ENCODE measurements around the gene RIC1. TPM values are rescaled to one million over a fixed set of nuclear protein-coding genes. Genes with fewer than 3 reads are reported as not detected.

The RIC1 gene
- total and polyA plus RNA-seq, 2 donors from 2014 or later = 2.9 to 21.1 TPM

DNA sequence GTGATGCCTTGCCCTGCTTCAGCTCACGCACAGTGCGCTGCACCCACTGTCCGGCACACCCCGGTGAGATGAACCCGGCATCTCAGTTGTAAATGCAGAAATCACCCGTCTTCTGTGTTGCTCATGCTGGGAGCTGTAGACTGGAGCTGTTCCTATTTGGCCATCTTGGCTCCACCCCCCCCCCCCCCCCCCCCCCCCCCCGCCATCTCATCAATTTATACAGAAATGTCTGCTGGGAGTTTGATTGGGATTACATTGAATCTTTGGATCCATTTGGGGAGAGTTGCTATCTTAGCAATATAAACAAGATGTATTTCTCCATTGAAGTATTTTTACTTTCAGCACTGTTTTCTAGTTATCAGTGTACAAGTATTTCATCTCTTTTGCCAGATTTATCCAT is 55.2 kb downstream of the RIC1 start:
- no peak overlapping the region for H3K9ac ChIP-seq (ENCODE audit: low read length in 3 of 3)
- peaks cover 0 to 2% (median 0%) of the 10 kb centered on the region in 3 donors for H3K4me1 ChIP-seq (ENCODE audit: control insufficient read depth in 2 of 3, insufficient read depth in 2 of 3, low read depth in 1 of 3, low read length in 3 of 3)
- H3K27me3 ChIP-seq (ENCODE audit: control insufficient read depth, insufficient read depth, low read length) = no peaks in the 10 kb centered on the region
- no peak overlapping the region for H3K27ac ChIP-seq (ENCODE audit: low read depth in 2 of 2, low read length in 2 of 2)
- TF ChIP-seq, protein P1, sequence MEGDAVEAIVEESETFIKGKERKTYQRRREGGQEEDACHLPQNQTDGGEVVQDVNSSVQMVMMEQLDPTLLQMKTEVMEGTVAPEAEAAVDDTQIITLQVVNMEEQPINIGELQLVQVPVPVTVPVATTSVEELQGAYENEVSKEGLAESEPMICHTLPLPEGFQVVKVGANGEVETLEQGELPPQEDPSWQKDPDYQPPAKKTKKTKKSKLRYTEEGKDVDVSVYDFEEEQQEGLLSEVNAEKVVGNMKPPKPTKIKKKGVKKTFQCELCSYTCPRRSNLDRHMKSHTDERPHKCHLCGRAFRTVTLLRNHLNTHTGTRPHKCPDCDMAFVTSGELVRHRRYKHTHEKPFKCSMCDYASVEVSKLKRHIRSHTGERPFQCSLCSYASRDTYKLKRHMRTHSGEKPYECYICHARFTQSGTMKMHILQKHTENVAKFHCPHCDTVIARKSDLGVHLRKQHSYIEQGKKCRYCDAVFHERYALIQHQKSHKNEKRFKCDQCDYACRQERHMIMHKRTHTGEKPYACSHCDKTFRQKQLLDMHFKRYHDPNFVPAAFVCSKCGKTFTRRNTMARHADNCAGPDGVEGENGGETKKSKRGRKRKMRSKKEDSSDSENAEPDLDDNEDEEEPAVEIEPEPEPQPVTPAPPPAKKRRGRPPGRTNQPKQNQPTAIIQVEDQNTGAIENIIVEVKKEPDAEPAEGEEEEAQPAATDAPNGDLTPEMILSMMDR (IDR thresholded peaks at IDR 0.05; ENCODE audit: borderline replicate concordance, extremely low read depth, insufficient read depth) = no peak
- DNase-seq (no peak), FAIRE-seq (no peak)
- no peaks in the 10 kb centered on the region for H3K9me3 ChIP-seq (ENCODE audit: control insufficient read depth in 2 of 3, insufficient read depth in 1 of 3, low read length in 3 of 3)
- intact Hi-C loops (cut with DNase I) = no loop called here
- H3K4me3 ChIP-seq (ENCODE audit: low read length in 3 of 3) = no peak overlapping the region
- no peaks in the 10 kb centered on the region for H3K36me3 ChIP-seq (ENCODE audit: control insufficient read depth in 2 of 3, insufficient read depth in 3 of 3, low read length in 3 of 3)

DNA sequence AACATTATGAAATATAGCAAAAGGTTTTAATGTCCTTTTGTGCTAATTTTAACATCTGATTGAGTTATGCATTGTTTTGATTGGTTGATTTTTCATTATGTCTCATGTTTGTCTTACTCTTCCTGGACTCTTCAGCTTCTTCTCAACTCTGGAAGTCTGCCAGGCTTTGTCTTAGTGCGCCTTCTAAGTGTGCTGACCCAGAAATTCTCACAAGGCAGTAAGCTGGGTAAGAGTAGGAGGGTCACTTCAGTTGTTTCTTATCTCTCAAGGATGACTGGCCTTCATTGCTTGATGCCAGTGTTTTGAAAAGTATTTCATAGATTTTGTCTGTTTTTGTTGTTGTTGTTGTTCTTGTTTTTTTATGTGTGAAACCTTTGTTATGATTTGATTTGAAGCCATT is 59.2 kb downstream of the RIC1 start:
- Histone ChIP-seq H3K27me3 (ENCODE audit: control insufficient read depth, insufficient read depth, low read length) (no peaks in the 10 kb centered on the region), H3K9me3 (ENCODE audit: control insufficient read depth in 2 of 3, insufficient read depth in 1 of 3, low read length in 3 of 3) (no peaks in the 10 kb centered on the region), H3K9ac (ENCODE audit: low read length in 3 of 3) (no peak overlapping the region), H3K27ac (ENCODE audit: low read depth in 2 of 2, low read length in 2 of 2) (no peak overlapping the region), H3K36me3 (ENCODE audit: control insufficient read depth in 2 of 3, insufficient read depth in 3 of 3, low read length in 3 of 3) (no peaks in the 10 kb centered on the region), H3K4me1 (ENCODE audit: control insufficient read depth in 2 of 3, insufficient read depth in 2 of 3, low read depth in 1 of 3, low read length in 3 of 3) (peaks cover 0 to 2% (median 0%) of the 10 kb centered on the region in 3 donors), H3K4me3 (ENCODE audit: low read length in 3 of 3) (no peak overlapping the region)
- FAIRE-seq (no peak), DNase-seq (peak in 2 of 5 donors; percentile 36 to 61)
- intact Hi-C loops (cut with DNase I) = no loop called here
- TF ChIP-seq, protein P1 (IDR thresholded peaks at IDR 0.05; ENCODE audit: borderline replicate concordance, extremely low read depth, insufficient read depth) = no peak

DNA sequence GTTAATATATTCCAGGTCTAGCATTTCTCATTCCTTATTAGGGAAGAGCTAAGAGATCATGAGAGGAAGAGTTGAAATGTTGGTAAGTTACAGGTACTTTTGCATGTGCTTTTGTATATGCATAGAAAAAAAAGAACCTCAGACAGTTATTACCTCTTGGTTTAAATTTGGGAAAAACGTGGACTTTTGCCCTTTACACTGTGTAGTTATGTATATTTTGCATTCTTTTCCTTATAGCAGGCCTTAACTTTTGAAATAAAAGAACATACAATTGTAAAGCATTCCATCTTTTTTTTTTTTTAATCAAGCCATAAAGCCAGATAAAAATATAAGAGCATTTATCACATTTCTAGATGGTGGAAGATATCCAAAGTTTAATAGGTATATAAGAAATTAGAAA is 61.4 kb downstream of the RIC1 start:
- intact Hi-C loops (cut with DNase I) = no loop called here
- no peak for FAIRE-seq

More for the DNA sequence above, 61.4 kb downstream of the RIC1 start:
- TF ChIP-seq, protein P1 (IDR thresholded peaks at IDR 0.05; ENCODE audit: borderline replicate concordance, extremely low read depth, insufficient read depth) = no peak
- H3K4me3 ChIP-seq (ENCODE audit: low read length in 3 of 3) = no peak overlapping the region
- no peak overlapping the region for H3K9ac ChIP-seq (ENCODE audit: low read length in 3 of 3)
- H3K36me3 ChIP-seq (ENCODE audit: control insufficient read depth in 2 of 3, insufficient read depth in 3 of 3, low read length in 3 of 3) = no peaks in the 10 kb centered on the region
- no peak overlapping the region for H3K27ac ChIP-seq (ENCODE audit: low read depth in 2 of 2, low read length in 2 of 2)
- H3K27me3 ChIP-seq (ENCODE audit: control insufficient read depth, insufficient read depth, low read length) = no peaks in the 10 kb centered on the region
- H3K9me3 ChIP-seq (ENCODE audit: control insufficient read depth in 2 of 3, insufficient read depth in 1 of 3, low read length in 3 of 3) = no peaks in the 10 kb centered on the region
- peaks cover 0 to 2% (median 0%) of the 10 kb centered on the region in 3 donors for H3K4me1 ChIP-seq (ENCODE audit: control insufficient read depth in 2 of 3, insufficient read depth in 2 of 3, low read depth in 1 of 3, low read length in 3 of 3)
- DNase-seq = no peak
